Measurements from ENCODE around the gene DELE1.

DNA sequence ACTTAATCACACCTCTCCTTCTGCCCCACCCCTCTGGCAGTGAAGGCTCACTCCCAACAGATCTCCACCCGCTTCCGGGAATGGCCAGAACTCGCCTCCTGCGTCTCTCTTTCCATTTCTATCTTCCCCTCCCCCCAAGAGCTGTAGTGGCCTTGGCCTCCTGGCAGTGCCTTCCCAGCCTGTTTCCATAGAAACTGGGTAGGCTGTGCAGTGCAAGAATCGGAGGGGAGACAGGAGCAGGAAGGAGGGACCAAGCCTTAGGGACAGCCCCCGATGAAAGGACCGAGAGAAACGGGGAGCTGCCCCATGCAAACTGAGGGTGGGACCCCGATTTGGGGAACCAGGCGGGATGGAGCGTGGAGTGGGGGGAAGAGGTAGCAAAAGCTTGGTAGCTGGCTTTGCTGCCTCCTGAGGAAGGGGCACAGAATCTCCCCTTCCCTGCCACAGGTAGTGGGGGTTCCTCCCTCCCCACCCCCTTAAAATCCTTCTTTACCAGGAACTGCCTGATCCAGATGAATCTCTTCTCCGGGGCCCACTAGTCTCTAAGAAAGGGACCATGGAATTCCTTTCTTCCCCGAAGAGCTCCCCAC lies 41.0 kb upstream of the DELE1 start:
- TF ChIP-seq, protein P1, sequence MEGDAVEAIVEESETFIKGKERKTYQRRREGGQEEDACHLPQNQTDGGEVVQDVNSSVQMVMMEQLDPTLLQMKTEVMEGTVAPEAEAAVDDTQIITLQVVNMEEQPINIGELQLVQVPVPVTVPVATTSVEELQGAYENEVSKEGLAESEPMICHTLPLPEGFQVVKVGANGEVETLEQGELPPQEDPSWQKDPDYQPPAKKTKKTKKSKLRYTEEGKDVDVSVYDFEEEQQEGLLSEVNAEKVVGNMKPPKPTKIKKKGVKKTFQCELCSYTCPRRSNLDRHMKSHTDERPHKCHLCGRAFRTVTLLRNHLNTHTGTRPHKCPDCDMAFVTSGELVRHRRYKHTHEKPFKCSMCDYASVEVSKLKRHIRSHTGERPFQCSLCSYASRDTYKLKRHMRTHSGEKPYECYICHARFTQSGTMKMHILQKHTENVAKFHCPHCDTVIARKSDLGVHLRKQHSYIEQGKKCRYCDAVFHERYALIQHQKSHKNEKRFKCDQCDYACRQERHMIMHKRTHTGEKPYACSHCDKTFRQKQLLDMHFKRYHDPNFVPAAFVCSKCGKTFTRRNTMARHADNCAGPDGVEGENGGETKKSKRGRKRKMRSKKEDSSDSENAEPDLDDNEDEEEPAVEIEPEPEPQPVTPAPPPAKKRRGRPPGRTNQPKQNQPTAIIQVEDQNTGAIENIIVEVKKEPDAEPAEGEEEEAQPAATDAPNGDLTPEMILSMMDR (IDR thresholded peaks at IDR 0.05), result no peak
- TF ChIP-seq POLR2AphosphoS5 (IDR thresholded peaks at IDR 0.05), result no peak

All from gastroesophageal sphincter (tissue), 3 donors.